Measurements from ENCODE around the gene OR56A1. TPM values are rescaled to one million over a fixed set of nuclear protein-coding genes. Genes with fewer than 3 reads are reported as not detected.
A peak's percentile ranks its signal among the peaks of the same experiment; 100 is the strongest.

OR56A1 gene
- total RNA-seq, 5 donors from 2014 or later (not counting 1 experiment from before 2014, with no cell fraction given): 0.23 TPM; not detected in 4

- Histone ChIP-seq H3K36me3 (ENCODE audit: control insufficient read depth in 2 of 2, extremely low read depth in 1 of 2, insufficient read depth in 1 of 2, low read length in 1 of 2) (no peaks in the 10 kb centered on the region), H3K27ac (ENCODE audit: low read length) (no peak overlapping the region), H3K4me1 (ENCODE audit: control insufficient read depth in 1 of 2, extremely low read depth in 1 of 2, insufficient read depth in 2 of 2, low read length in 2 of 2) (no peaks in the 10 kb centered on the region), H3K9me3 (no peaks in the 10 kb centered on the region), H3K27me3 (replicated peaks in 1 of 2; ENCODE audit: control insufficient read depth in 2 of 2, extremely low read depth in 1 of 2, insufficient read depth in 2 of 2, low read length in 1 of 2) (no peaks in the 10 kb centered on the region), H3K4me3 (ENCODE audit: control insufficient read depth in 1 of 2, extremely low read depth in 1 of 2, low read length in 1 of 2) (no peak overlapping the region)
- ATAC-seq (replicated peaks in 1 of 4) (no peak), DNase-seq (no peak)
- Mint-ChIP-seq H3K36me3 (no peaks in the 10 kb centered on the region), H3K27ac (no peak overlapping the region), H3K9me3 (no peaks in the 10 kb centered on the region), H3K4me3 (no peak overlapping the region), H3K4me1 (no peaks in the 10 kb centered on the region), H3K27me3 (peaks cover 8 to 20% of the 10 kb centered on the region in 2 donors)
- CTCF ChIA-PET: no interaction called here
- WGBS (ENCODE audit: insufficient coverage): 86% methylated on average over 8 of the region's 14 CpGs
- POLR2A ChIA-PET: no interaction called here
Measured at GRCh38 chr11:5994791-5995190, 35.8 kb downstream of the OR56A1 start.

- H3K4me3 Mint-ChIP-seq: no peak overlapping the region
- peaks cover 7 to 23% of the 10 kb centered on the region in 2 donors for H3K27me3 Mint-ChIP-seq
- no peak for ATAC-seq (replicated peaks in 1 of 4)
- WGBS (ENCODE audit: insufficient coverage): 50% methylated on average over 1 of the region's 3 CpGs
- Histone ChIP-seq H3K4me3 (ENCODE audit: control insufficient read depth in 1 of 2, extremely low read depth in 1 of 2, low read length in 1 of 2) (no peak overlapping the region), H3K27me3 (replicated peaks in 1 of 2; ENCODE audit: control insufficient read depth in 2 of 2, extremely low read depth in 1 of 2, insufficient read depth in 2 of 2, low read length in 1 of 2) (no peaks in the 10 kb centered on the region), H3K36me3 (ENCODE audit: control insufficient read depth in 2 of 2, extremely low read depth in 1 of 2, insufficient read depth in 1 of 2, low read length in 1 of 2) (no peaks in the 10 kb centered on the region), H3K4me1 (ENCODE audit: control insufficient read depth in 1 of 2, extremely low read depth in 1 of 2, insufficient read depth in 2 of 2, low read length in 2 of 2) (no peaks in the 10 kb centered on the region), H3K27ac (ENCODE audit: low read length) (no peak overlapping the region), H3K9me3 (no peaks in the 10 kb centered on the region)
- DNase-seq: peak in 1 of 35 experiments; percentile 2
- no peak overlapping the region for H3K27ac Mint-ChIP-seq
- H3K9me3 Mint-ChIP-seq: peaks cover 0 to 1% (median 0%) of the 10 kb centered on the region in 3 donors
- POLR2A ChIA-PET: no interaction called here
- CTCF ChIA-PET: interaction anchor here in 1 of 2 donors (0.6 to 1.0 kb wide), 2 partner anchors 358 to 368 kb away, joined by 3 read pairs; no protein-coding TSS in a partner anchor
- no peaks in the 10 kb centered on the region for H3K36me3 Mint-ChIP-seq
- no peaks in the 10 kb centered on the region for H3K4me1 Mint-ChIP-seq
Measured at GRCh38 chr11:5992604-5993251, 37.8 kb downstream of the OR56A1 start.

- ATAC-seq (replicated peaks in 1 of 4) (no peak), DNase-seq (no peak)
- ChIA-PET CTCF (interaction anchor here in 1 of 2 donors (0.6 to 1.0 kb wide), 2 partner anchors 359 to 369 kb away, joined by 3 read pairs; no protein-coding TSS in a partner anchor), POLR2A (no interaction called here)
- Histone ChIP-seq H3K9me3 (no peaks in the 10 kb centered on the region), H3K36me3 (ENCODE audit: control insufficient read depth in 2 of 2, extremely low read depth in 1 of 2, insufficient read depth in 1 of 2, low read length in 1 of 2) (no peaks in the 10 kb centered on the region), H3K27ac (ENCODE audit: low read length) (no peak overlapping the region), H3K27me3 (replicated peaks in 1 of 2; ENCODE audit: control insufficient read depth in 2 of 2, extremely low read depth in 1 of 2, insufficient read depth in 2 of 2, low read length in 1 of 2) (no peaks in the 10 kb centered on the region), H3K4me3 (ENCODE audit: control insufficient read depth in 1 of 2, extremely low read depth in 1 of 2, low read length in 1 of 2) (no peak overlapping the region), H3K4me1 (ENCODE audit: control insufficient read depth in 1 of 2, extremely low read depth in 1 of 2, insufficient read depth in 2 of 2, low read length in 2 of 2) (no peaks in the 10 kb centered on the region)
- Mint-ChIP-seq H3K4me1 (no peaks in the 10 kb centered on the region), H3K9me3 (peaks cover 0 to 3% (median 0%) of the 10 kb centered on the region in 3 donors), H3K36me3 (no peaks in the 10 kb centered on the region), H3K4me3 (no peak overlapping the region), H3K27ac (no peak overlapping the region), H3K27me3 (peaks cover 9 to 24% of the 10 kb centered on the region in 2 donors)
- 90% methylated on average over 2 of the region's 3 CpGs for WGBS (ENCODE audit: insufficient coverage)
Measured at GRCh38 chr11:5992150-5992549, 38.4 kb downstream of the OR56A1 start.

GRCh38 chr11:5989203-5989602 is 41.4 kb downstream of the OR56A1 start:
- POLR2A ChIA-PET: no interaction called here
- ATAC-seq (replicated peaks in 1 of 4) (no peak), DNase-seq (no peak)
- no peaks in the 10 kb centered on the region for H3K4me1 ChIP-seq (ENCODE audit: control insufficient read depth in 1 of 2, extremely low read depth in 1 of 2, insufficient read depth in 2 of 2, low read length in 2 of 2)
- H3K9me3 ChIP-seq: no peaks in the 10 kb centered on the region
- H3K36me3 ChIP-seq (ENCODE audit: control insufficient read depth in 2 of 2, extremely low read depth in 1 of 2, insufficient read depth in 1 of 2, low read length in 1 of 2): no peaks in the 10 kb centered on the region
- no peak overlapping the region for H3K4me3 ChIP-seq (ENCODE audit: control insufficient read depth in 1 of 2, extremely low read depth in 1 of 2, low read length in 1 of 2)
- CTCF ChIA-PET: no interaction called here
- Mint-ChIP-seq H3K27ac (no peak overlapping the region), H3K4me3 (no peak overlapping the region), H3K36me3 (no peaks in the 10 kb centered on the region), H3K9me3 (peaks cover 0 to 3% (median 0%) of the 10 kb centered on the region in 3 donors), H3K27me3 (peaks cover 16 to 30% of the 10 kb centered on the region in 2 donors), H3K4me1 (no peaks in the 10 kb centered on the region)
- WGBS (ENCODE audit: insufficient coverage): 79% methylated on average over 2 of the region's 4 CpGs
- H3K27ac ChIP-seq (ENCODE audit: low read length): no peak overlapping the region
- H3K27me3 ChIP-seq (replicated peaks in 1 of 2; ENCODE audit: control insufficient read depth in 2 of 2, extremely low read depth in 1 of 2, insufficient read depth in 2 of 2, low read length in 1 of 2): no peaks in the 10 kb centered on the region

- H3K27ac Mint-ChIP-seq: no peak within 1 kb of the TSS
- H3K27me3 Mint-ChIP-seq: peaks cover 28 to 44% of the 10 kb centered on the region in 2 donors
- H3K27me3 ChIP-seq (replicated peaks in 1 of 2; ENCODE audit: control insufficient read depth in 2 of 2, extremely low read depth in 1 of 2, insufficient read depth in 2 of 2, low read length in 1 of 2): peaks cover 0 to 10% of the 10 kb centered on the region in 2 experiments
- H3K36me3 ChIP-seq (ENCODE audit: control insufficient read depth in 2 of 2, extremely low read depth in 1 of 2, insufficient read depth in 1 of 2, low read length in 1 of 2): no peaks in the 10 kb centered on the region
- no peak within 1 kb of the TSS for H3K4me3 ChIP-seq (ENCODE audit: control insufficient read depth in 1 of 2, extremely low read depth in 1 of 2, low read length in 1 of 2)
- no peaks in the 10 kb centered on the region for H3K4me1 Mint-ChIP-seq
- no CpG with 5 or more reads among the region's 1 CpG for WGBS (ENCODE audit: insufficient coverage)
- ChIA-PET POLR2A (no interaction called here), CTCF (no interaction called here)
- H3K4me1 ChIP-seq (ENCODE audit: control insufficient read depth in 1 of 2, extremely low read depth in 1 of 2, insufficient read depth in 2 of 2, low read length in 2 of 2): no peaks in the 10 kb centered on the region
- H3K36me3 Mint-ChIP-seq: no peaks in the 10 kb centered on the region
- DNase-seq: no peak
- no peaks in the 10 kb centered on the region for H3K9me3 ChIP-seq
- peaks cover 0 to 3% (median 0%) of the 10 kb centered on the region in 3 donors for H3K9me3 Mint-ChIP-seq
- no peak within 1 kb of the TSS for H3K27ac ChIP-seq (ENCODE audit: low read length)
- no peak within 1 kb of the TSS for H3K4me3 Mint-ChIP-seq
- no peak for ATAC-seq (replicated peaks in 1 of 4)
Measured at GRCh38 chr11:5986885-5987284, 43.7 kb downstream of the OR56A1 start, which contains the start of gene OR52L1. Gene OR52L1, minus strand, starts transcription at chr11:5986985. Its CDS starts 55 bp downstream, at chr11:5986930.

DNA sequence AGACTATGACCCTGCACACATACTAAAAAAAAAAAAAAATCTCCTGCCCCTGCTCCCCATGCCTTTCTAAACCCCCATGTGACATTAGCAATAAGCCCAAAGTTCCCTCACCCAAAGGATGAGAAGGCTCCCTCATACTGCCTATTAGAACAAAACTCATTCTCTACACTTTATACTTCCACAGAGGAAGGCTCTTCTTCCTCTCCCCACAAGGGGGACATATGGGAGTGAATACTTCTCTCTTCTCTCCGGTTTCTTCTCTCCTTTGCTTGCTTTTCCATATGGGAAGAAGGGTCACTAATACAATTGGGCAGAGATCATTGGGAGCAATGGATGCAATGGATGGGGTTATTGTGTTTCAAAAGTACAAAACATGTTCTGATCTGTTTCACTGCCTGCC is 47.1 kb downstream of the OR56A1 start:
- Histone ChIP-seq H3K27ac (ENCODE audit: low read length) (no peak overlapping the region), H3K9me3 (no peaks in the 10 kb centered on the region), H3K4me1 (ENCODE audit: control insufficient read depth in 1 of 2, extremely low read depth in 1 of 2, insufficient read depth in 2 of 2, low read length in 2 of 2) (no peaks in the 10 kb centered on the region), H3K4me3 (ENCODE audit: control insufficient read depth in 1 of 2, extremely low read depth in 1 of 2, low read length in 1 of 2) (no peak overlapping the region), H3K27me3 (replicated peaks in 1 of 2; ENCODE audit: control insufficient read depth in 2 of 2, extremely low read depth in 1 of 2, insufficient read depth in 2 of 2, low read length in 1 of 2) (peaks cover 0 to 12% of the 10 kb centered on the region in 2 experiments), H3K36me3 (ENCODE audit: control insufficient read depth in 2 of 2, extremely low read depth in 1 of 2, insufficient read depth in 1 of 2, low read length in 1 of 2) (no peaks in the 10 kb centered on the region)
- Mint-ChIP-seq H3K9me3 (peaks cover 7 to 25% (median 13%) of the 10 kb centered on the region in 3 donors), H3K27ac (no peak overlapping the region), H3K36me3 (no peaks in the 10 kb centered on the region), H3K4me3 (no peak overlapping the region), H3K4me1 (no peaks in the 10 kb centered on the region), H3K27me3 (peaks cover 24 to 41% of the 10 kb centered on the region in 2 donors)
- ChIA-PET CTCF (no interaction called here), POLR2A (no interaction called here)
- WGBS (ENCODE audit: insufficient coverage): no CpG with 5 or more reads among the region's 1 CpG
- DNase-seq (no peak), ATAC-seq (replicated peaks in 1 of 4) (no peak)

Data from T-cell (primary cell).